GM23338 (cell line): ENCODE data around the gene AEBP2.
"Not testable (repeated sequence)": the region's sequence is repeated elsewhere in the genome, so short reads cannot be mapped to it uniquely, and the experiment has no call there.

Experiments
- CREB1 ChIP-seq: fragments of 250-450 bp; sonication (Bioruptor Pico); IDR thresholded peaks from 2 replicates; pipeline ENCODE4 v1.5.0; 2020; ENCODE audit warnings: low read depth, mild to moderate bottlenecking, moderate library complexity
- EZH2 ChIP-seq: fragments of 200-600 bp; sonication (generic); IDR thresholded peaks from one replicate; pipeline ENCODE4 v1.8.0; 2017; ENCODE audit warnings: antibody characterized with exemption, mild to moderate bottlenecking, low read depth; ENCODE audit not compliant: unreplicated experiment
- EZH2phosphoT487 ChIP-seq: fragments of 200-600 bp; sonication (generic); IDR thresholded peaks from one replicate; pipeline ENCODE4 v1.8.1; 2018; ENCODE audit warnings: antibody characterized with exemption; ENCODE audit not compliant: unreplicated experiment
- JUNB ChIP-seq: IDR thresholded peaks from one replicate; pipeline ENCODE4 v1.6.1; 2016; ENCODE audit warnings: antibody characterized with exemption; ENCODE audit not compliant: unreplicated experiment
- NANOG ChIP-seq: IDR thresholded peaks from 2 replicates; pipeline ENCODE4 v1.6.1; 2016; ENCODE audit warnings: antibody characterized with exemption, borderline replicate concordance
- POLR2AphosphoS5 ChIP-seq: IDR thresholded peaks from 2 replicates; pipeline ENCODE4 v1.6.1; 2016; ENCODE audit warnings: antibody characterized with exemption, low read depth
- STAT1 ChIP-seq: IDR thresholded peaks from one replicate; pipeline ENCODE4 v1.6.1; 2016; ENCODE audit warnings: antibody characterized with exemption; ENCODE audit not compliant: unreplicated experiment
- ZNF114 ChIP-seq: fragments of 250-450 bp; sonication (Bioruptor Pico); IDR thresholded peaks from 2 replicates; pipeline ENCODE4 v1.5.0; 2020; ENCODE audit warnings: mild to moderate bottlenecking, moderate library complexity
- ZNF331 ChIP-seq: fragments of 250-450 bp; sonication (Bioruptor Pico); IDR thresholded peaks from 2 replicates; pipeline ENCODE4 v1.5.0; 2020; ENCODE audit warnings: low read depth, mild to moderate bottlenecking, moderate library complexity
- TF ChIP-seq, protein P1 (sequence below), 2 experiments: fragments of 200-600 bp in 1 of 2; sonication (generic) in 1 of 2; conservative IDR thresholded peaks; 2 replicates each; pipeline versions ENCODE4 v1.5.1 to v1.6.1; 2016 to 2017; ENCODE audit warnings: antibody characterized with exemption in 2 of 2, low read depth in 2 of 2, mild to moderate bottlenecking in 2 of 2, moderate library complexity in 1 of 2
- TF ChIP-seq, protein P2 (sequence below): IDR thresholded peaks from one replicate; pipeline ENCODE4 v1.6.1; 2018; ENCODE audit warnings: antibody characterized with exemption; ENCODE audit not compliant: unreplicated experiment
- TF ChIP-seq, protein P3 (sequence below): IDR thresholded peaks from 2 replicates; pipeline ENCODE4 v1.6.1; 2016; ENCODE audit warnings: antibody characterized with exemption
- TF ChIP-seq, protein P4 (sequence below): fragments of 250-450 bp; sonication (Bioruptor Pico); IDR thresholded peaks from 2 replicates; pipeline ENCODE4 v1.5.0; 2020; ENCODE audit warnings: mild to moderate bottlenecking, moderate library complexity

DNA sequence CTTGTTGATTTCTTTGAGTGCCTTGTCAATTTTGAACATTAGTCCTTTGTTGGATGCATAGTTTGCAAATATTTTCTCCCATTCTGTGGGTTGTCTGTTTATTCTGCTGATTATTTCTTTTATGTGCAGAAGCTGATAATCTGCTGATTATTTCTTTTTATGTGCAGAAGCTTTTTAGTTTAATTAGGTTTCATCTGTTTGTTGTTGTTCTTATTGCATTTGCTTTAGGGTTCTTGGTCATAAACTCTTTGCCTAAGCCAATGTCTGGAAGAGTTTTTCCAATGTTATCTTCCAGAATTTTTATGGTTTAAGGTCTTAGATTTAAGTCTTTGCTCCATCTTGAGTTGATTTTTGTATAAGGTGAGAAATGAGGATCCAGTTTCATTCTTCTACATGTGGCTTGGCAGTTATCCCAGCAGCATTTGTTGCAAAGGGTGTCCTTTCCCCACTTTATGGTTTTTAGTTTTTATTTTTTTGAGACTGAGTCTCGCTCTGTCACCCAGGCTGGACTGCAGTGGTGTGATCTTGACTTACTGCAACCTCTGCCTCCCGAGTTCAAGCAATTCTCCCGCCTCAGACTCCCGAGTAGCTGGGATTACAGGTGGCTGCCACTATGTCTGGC, 36.7 kb downstream of the AEBP2 start:
- TF ChIP-seq, protein P1, sequence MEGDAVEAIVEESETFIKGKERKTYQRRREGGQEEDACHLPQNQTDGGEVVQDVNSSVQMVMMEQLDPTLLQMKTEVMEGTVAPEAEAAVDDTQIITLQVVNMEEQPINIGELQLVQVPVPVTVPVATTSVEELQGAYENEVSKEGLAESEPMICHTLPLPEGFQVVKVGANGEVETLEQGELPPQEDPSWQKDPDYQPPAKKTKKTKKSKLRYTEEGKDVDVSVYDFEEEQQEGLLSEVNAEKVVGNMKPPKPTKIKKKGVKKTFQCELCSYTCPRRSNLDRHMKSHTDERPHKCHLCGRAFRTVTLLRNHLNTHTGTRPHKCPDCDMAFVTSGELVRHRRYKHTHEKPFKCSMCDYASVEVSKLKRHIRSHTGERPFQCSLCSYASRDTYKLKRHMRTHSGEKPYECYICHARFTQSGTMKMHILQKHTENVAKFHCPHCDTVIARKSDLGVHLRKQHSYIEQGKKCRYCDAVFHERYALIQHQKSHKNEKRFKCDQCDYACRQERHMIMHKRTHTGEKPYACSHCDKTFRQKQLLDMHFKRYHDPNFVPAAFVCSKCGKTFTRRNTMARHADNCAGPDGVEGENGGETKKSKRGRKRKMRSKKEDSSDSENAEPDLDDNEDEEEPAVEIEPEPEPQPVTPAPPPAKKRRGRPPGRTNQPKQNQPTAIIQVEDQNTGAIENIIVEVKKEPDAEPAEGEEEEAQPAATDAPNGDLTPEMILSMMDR (conservative IDR thresholded peaks at IDR 0.05; ENCODE audit: low read depth in 2 of 2), result not testable (repeated sequence)
- not testable (repeated sequence) for TF ChIP-seq POLR2AphosphoS5; ZNF114; JUNB; EZH2; CREB1 (CRISPR knock-in tag); NANOG; EZH2phosphoT487; STAT1; ZNF331
- TF ChIP-seq, protein P2, sequence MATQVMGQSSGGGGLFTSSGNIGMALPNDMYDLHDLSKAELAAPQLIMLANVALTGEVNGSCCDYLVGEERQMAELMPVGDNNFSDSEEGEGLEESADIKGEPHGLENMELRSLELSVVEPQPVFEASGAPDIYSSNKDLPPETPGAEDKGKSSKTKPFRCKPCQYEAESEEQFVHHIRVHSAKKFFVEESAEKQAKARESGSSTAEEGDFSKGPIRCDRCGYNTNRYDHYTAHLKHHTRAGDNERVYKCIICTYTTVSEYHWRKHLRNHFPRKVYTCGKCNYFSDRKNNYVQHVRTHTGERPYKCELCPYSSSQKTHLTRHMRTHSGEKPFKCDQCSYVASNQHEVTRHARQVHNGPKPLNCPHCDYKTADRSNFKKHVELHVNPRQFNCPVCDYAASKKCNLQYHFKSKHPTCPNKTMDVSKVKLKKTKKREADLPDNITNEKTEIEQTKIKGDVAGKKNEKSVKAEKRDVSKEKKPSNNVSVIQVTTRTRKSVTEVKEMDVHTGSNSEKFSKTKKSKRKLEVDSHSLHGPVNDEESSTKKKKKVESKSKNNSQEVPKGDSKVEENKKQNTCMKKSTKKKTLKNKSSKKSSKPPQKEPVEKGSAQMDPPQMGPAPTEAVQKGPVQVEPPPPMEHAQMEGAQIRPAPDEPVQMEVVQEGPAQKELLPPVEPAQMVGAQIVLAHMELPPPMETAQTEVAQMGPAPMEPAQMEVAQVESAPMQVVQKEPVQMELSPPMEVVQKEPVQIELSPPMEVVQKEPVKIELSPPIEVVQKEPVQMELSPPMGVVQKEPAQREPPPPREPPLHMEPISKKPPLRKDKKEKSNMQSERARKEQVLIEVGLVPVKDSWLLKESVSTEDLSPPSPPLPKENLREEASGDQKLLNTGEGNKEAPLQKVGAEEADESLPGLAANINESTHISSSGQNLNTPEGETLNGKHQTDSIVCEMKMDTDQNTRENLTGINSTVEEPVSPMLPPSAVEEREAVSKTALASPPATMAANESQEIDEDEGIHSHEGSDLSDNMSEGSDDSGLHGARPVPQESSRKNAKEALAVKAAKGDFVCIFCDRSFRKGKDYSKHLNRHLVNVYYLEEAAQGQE, result not testable (repeated sequence)
- TF ChIP-seq, protein P3, sequence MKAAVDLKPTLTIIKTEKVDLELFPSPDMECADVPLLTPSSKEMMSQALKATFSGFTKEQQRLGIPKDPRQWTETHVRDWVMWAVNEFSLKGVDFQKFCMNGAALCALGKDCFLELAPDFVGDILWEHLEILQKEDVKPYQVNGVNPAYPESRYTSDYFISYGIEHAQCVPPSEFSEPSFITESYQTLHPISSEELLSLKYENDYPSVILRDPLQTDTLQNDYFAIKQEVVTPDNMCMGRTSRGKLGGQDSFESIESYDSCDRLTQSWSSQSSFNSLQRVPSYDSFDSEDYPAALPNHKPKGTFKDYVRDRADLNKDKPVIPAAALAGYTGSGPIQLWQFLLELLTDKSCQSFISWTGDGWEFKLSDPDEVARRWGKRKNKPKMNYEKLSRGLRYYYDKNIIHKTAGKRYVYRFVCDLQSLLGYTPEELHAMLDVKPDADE, result not testable (repeated sequence)
- TF ChIP-seq, protein P4, sequence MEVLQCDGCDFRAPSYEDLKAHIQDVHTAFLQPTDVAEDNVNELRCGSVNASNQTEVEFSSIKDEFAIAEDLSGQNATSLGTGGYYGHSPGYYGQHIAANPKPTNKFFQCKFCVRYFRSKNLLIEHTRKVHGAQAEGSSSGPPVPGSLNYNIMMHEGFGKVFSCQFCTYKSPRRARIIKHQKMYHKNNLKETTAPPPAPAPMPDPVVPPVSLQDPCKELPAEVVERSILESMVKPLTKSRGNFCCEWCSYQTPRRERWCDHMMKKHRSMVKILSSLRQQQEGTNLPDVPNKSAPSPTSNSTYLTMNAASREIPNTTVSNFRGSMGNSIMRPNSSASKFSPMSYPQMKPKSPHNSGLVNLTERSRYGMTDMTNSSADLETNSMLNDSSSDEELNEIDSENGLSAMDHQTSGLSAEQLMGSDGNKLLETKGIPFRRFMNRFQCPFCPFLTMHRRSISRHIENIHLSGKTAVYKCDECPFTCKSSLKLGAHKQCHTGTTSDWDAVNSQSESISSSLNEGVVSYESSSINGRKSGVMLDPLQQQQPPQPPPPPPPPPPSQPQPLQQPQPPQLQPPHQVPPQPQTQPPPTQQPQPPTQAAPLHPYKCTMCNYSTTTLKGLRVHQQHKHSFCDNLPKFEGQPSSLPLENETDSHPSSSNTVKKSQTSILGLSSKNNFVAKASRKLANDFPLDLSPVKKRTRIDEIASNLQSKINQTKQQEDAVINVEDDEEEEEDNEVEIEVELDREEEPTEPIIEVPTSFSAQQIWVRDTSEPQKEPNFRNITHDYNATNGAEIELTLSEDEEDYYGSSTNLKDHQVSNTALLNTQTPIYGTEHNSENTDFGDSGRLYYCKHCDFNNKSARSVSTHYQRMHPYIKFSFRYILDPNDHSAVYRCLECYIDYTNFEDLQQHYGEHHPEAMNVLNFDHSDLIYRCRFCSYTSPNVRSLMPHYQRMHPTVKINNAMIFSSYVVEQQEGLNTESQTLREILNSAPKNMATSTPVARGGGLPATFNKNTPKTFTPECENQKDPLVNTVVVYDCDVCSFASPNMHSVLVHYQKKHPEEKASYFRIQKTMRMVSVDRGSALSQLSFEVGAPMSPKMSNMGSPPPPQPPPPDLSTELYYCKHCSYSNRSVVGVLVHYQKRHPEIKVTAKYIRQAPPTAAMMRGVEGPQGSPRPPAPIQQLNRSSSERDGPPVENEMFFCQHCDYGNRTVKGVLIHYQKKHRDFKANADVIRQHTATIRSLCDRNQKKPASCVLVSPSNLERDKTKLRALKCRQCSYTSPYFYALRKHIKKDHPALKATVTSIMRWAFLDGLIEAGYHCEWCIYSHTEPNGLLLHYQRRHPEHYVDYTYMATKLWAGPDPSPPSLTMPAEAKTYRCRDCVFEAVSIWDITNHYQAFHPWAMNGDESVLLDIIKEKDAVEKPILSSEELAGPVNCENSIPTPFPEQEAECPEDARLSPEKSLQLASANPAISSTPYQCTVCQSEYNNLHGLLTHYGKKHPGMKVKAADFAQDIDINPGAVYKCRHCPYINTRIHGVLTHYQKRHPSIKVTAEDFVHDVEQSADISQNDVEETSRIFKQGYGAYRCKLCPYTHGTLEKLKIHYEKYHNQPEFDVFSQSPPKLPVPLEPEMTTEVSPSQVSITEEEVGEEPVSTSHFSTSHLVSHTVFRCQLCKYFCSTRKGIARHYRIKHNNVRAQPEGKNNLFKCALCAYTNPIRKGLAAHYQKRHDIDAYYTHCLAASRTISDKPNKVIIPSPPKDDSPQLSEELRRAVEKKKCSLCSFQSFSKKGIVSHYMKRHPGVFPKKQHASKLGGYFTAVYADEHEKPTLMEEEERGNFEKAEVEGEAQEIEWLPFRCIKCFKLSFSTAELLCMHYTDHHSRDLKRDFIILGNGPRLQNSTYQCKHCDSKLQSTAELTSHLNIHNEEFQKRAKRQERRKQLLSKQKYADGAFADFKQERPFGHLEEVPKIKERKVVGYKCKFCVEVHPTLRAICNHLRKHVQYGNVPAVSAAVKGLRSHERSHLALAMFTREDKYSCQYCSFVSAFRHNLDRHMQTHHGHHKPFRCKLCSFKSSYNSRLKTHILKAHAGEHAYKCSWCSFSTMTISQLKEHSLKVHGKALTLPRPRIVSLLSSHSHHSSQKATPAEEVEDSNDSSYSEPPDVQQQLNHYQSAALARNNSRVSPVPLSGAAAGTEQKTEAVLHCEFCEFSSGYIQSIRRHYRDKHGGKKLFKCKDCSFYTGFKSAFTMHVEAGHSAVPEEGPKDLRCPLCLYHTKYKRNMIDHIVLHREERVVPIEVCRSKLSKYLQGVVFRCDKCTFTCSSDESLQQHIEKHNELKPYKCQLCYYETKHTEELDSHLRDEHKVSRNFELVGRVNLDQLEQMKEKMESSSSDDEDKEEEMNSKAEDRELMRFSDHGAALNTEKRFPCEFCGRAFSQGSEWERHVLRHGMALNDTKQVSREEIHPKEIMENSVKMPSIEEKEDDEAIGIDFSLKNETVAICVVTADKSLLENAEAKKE (CRISPR knock-in tag), result not testable (repeated sequence)
